HepG2 (cell line): ENCODE measurements around the gene PSMA3. TPM values are rescaled to one million over a fixed set of nuclear protein-coding genes. Genes with fewer than 3 reads are reported as not detected.

Source experiments
- FOXM1 ChIP-seq: sonication (generic); formaldehyde crosslinking; IDR thresholded peaks from 2 replicates; pipeline ENCODE4 v1.5.0; 2020; ENCODE audit warnings: missing genetic modification reagents
- KDM2A ChIP-seq: sonication (generic); formaldehyde crosslinking; IDR thresholded peaks from 2 replicates; pipeline ENCODE4 v1.4.0; 2020; ENCODE audit warnings: low read depth, missing genetic modification reagents, borderline replicate concordance
- MAZ ChIP-seq, 2 experiments: sonication (generic) in 1 of 2; formaldehyde crosslinking in 1 of 2; IDR thresholded peaks; 2 replicates each; pipeline versions ENCODE4 v1.5.0 to v1.6.1; 2012 to 2020; ENCODE audit warnings: low read depth in 2 of 2, mild to moderate bottlenecking in 2 of 2, borderline replicate concordance in 1 of 2, improper control_type of control experiment in 1 of 2, low read length in 1 of 2, missing genetic modification reagents in 1 of 2, moderate library complexity in 1 of 2
- MYC ChIP-seq: sonication (generic); formaldehyde crosslinking; IDR thresholded peaks from 2 replicates; pipeline ENCODE4 v1.9.0; 2021; ENCODE audit warnings: missing genetic modification reagents, borderline replicate concordance
- NFE2 ChIP-seq: sonication (generic); formaldehyde crosslinking; IDR thresholded peaks from 2 replicates; pipeline ENCODE4 v1.4.0; 2020; ENCODE audit warnings: missing genetic modification reagents
- ZMYM3 ChIP-seq: sonication (generic); formaldehyde crosslinking; IDR thresholded peaks from 2 replicates; pipeline ENCODE4 v1.5.1; 2020; ENCODE audit warnings: mild to moderate bottlenecking, missing genetic modification reagents
- ZNF24 ChIP-seq: fragments of 450-650 bp; IDR thresholded peaks from 2 replicates; pipeline ENCODE4 v1.6.1; 2017; ENCODE audit warnings: antibody characterized with exemption, mild to moderate bottlenecking
- ZNF713 ChIP-seq: sonication (generic); formaldehyde crosslinking; IDR thresholded peaks from 2 replicates; pipeline ENCODE4 v1.4.0; 2020; ENCODE audit warnings: mild to moderate bottlenecking, missing genetic modification reagents
- ZSCAN5A ChIP-seq: sonication (generic); formaldehyde crosslinking; IDR thresholded peaks from 2 replicates; pipeline ENCODE4 v1.8.0; 2022; ENCODE audit warnings: mild to moderate bottlenecking, missing genetic modification reagents, borderline replicate concordance
- polyA plus RNA-seq, 8 experiments: library from polyadenylated mRNA; depleted of rRNA in 3 of 8; stranded (reverse) in 7 of 8; unstranded in 1 of 8; fragments of >200 nt; fragmentation: Illumina TruSeq in 4 of 8; extraction: Trizol in 4 of 8; gene quantifications; 2 replicates each; pipeline versions ENCODE4 v1.2.1 to v1.2.3, GENCODE V29; 2011 to 2016; ENCODE audit warnings: low read depth in 4 of 8, missing spikeins in 1 of 8, mixed read lengths in 1 of 8; ENCODE audit not compliant: insufficient read depth in 1 of 8
- total RNA-seq, 5 experiments: library from RNA; depleted of rRNA; stranded (reverse); fragments of >200 nt; fragmentation: Illumina TruSeq; extraction: Trizol; gene quantifications; 2 replicates each; pipeline ENCODE4 v1.2.3, GENCODE V29; 2016; ENCODE audit warnings: low read depth in 1 of 5
- TF ChIP-seq, protein P1 (sequence below): sonication (generic); formaldehyde crosslinking; IDR thresholded peaks from one replicate; pipeline ENCODE4 v1.5.1; 2020; ENCODE audit warnings: mild to moderate bottlenecking, missing genetic modification reagents; ENCODE audit errors: not compliant biosample characterization

PSMA3 gene
- total and polyA plus RNA-seq, 2 of the 13 experiments (the other 11 are each of a cell fraction or from before 2014, with no cell fraction given), result 232 to 275 TPM

- TF ChIP-seq, protein P1, sequence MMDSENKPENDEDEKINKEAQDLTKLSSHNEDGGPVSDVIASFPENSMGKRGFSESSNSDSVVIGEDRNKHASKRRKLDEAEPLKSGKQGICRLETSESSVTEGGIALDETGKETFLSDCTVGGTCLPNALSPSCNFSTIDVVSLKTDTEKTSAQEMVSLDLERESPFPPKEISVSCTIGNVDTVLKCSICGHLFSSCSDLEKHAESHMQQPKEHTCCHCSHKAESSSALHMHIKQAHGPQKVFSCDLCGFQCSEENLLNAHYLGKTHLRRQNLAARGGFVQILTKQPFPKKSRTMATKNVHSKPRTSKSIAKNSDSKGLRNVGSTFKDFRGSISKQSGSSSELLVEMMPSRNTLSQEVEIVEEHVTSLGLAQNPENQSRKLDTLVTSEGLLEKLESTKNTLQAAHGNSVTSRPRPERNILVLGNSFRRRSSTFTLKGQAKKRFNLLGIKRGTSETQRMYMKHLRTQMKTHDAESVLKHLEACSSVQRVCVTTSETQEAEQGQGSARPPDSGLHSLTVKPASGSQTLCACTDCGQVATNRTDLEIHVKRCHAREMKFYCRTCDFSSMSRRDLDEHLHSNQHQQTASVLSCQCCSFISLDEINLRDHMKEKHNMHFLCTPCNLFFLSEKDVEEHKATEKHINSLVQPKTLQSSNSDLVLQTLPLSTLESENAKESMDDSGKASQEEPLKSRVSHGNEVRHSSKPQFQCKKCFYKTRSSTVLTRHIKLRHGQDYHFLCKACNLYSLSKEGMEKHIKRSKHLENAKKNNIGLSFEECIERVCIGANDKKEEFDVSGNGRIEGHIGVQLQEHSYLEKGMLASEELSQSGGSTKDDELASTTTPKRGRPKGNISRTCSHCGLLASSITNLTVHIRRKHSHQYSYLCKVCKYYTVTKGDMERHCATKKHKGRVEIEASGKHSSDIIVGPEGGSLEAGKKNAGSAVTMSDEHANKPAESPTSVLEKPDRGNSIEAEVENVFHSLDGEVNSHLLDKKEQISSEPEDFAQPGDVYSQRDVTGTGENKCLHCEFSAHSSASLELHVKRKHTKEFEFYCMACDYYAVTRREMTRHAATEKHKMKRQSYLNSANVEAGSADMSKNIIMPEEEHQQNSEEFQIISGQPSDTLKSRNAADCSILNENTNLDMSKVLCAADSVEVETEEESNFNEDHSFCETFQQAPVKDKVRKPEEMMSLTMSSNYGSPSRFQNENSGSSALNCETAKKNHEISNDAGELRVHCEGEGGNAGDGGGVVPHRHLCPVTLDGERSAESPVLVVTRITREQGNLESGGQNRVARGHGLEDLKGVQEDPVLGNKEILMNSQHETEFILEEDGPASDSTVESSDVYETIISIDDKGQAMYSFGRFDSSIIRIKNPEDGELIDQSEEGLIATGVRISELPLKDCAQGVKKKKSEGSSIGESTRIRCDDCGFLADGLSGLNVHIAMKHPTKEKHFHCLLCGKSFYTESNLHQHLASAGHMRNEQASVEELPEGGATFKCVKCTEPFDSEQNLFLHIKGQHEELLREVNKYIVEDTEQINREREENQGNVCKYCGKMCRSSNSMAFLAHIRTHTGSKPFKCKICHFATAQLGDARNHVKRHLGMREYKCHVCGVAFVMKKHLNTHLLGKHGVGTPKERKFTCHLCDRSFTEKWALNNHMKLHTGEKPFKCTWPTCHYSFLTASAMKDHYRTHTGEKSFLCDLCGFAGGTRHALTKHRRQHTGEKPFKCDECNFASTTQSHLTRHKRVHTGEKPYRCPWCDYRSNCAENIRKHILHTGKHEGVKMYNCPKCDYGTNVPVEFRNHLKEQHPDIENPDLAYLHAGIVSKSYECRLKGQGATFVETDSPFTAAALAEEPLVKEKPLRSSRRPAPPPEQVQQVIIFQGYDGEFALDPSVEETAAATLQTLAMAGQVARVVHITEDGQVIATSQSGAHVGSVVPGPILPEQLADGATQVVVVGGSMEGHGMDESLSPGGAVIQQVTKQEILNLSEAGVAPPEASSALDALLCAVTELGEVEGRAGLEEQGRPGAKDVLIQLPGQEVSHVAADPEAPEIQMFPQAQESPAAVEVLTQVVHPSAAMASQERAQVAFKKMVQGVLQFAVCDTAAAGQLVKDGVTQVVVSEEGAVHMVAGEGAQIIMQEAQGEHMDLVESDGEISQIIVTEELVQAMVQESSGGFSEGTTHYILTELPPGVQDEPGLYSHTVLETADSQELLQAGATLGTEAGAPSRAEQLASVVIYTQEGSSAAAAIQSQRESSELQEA, result no peak
- TF ChIP-seq ZNF24 (no peak), MAZ (IDR thresholded peaks at IDR 0.05; ENCODE audit: borderline replicate concordance, low read depth, low read length) (no peak), MAZ (CRISPR knock-in tag; IDR thresholded peaks at IDR 0.05; ENCODE audit: low read depth) (no peak), KDM2A (CRISPR knock-in tag) (no peak), ZMYM3 (CRISPR knock-in tag) (no peak), ZNF713 (CRISPR knock-in tag) (no peak), MYC (no peak), ZSCAN5A (CRISPR knock-in tag) (no peak), NFE2 (CRISPR knock-in tag) (no peak), FOXM1 (CRISPR knock-in tag) (no peak)
Measured at GRCh38 chr14:58301416-58301815, 56.8 kb downstream of the PSMA3 start (continued).
